CD14-positive monocyte (primary cell): Measurements from ENCODE around the gene MOB3B. TPM values are rescaled to one million over a fixed set of nuclear protein-coding genes. Genes with fewer than 3 reads are reported as not detected.

ENCODE experiments used
- DNase-seq, 3 donors: peaks; one replicate each; pipeline ENCODE4 v3.0.0-alpha.2; 2011 to 2022
- H2AFZ ChIP-seq: 2 replicates; pipeline ENCODE4 v1.6.0; 2012; ENCODE audit warnings: mild to moderate bottlenecking, low read depth, low read length, inconsistent platforms; ENCODE audit not compliant: insufficient read depth, poor library complexity, severe bottlenecking
- H3K27ac ChIP-seq, 2 donors: 1 replicate in 1 of 2; 2 replicates in 1 of 2; pipeline ENCODE4 v1.5.1; 2012 to 2013; ENCODE audit warnings: low read length in 2 of 2, control low read depth in 1 of 2, inconsistent platforms in 1 of 2, low read depth in 1 of 2, mild to moderate bottlenecking in 1 of 2
- H3K27me3 ChIP-seq, 2 donors: one replicate each; pipeline versions ENCODE4 v1.6.0 to v1.6.1; 2011 to 2013; ENCODE audit warnings: low read length in 2 of 2; ENCODE audit not compliant: control insufficient read depth in 2 of 2, insufficient read depth in 2 of 2
- H3K36me3 ChIP-seq, 2 donors: replicated peaks in 1 of 2; 1 replicate in 1 of 2; 2 replicates in 1 of 2; pipeline versions ENCODE4 v1.5.1 to v1.6.1; 2012 to 2013; ENCODE audit warnings: low read length in 2 of 2, control low read depth in 1 of 2, inconsistent platforms in 1 of 2, mild to moderate bottlenecking in 1 of 2; ENCODE audit not compliant: insufficient read depth in 2 of 2, control insufficient read depth in 1 of 2
- H3K4me1 ChIP-seq, 2 donors: 1 replicate in 1 of 2; 2 replicates in 1 of 2; pipeline versions ENCODE4 v1.5.1 to v1.6.1; 2012 to 2013; ENCODE audit warnings: low read length in 2 of 2, control low read depth in 1 of 2, inconsistent platforms in 1 of 2, mild to moderate bottlenecking in 1 of 2, moderate library complexity in 1 of 2; ENCODE audit not compliant: insufficient read depth in 2 of 2, control insufficient read depth in 1 of 2
- H3K4me2 ChIP-seq: replicated peaks from 2 replicates; pipeline ENCODE3; 2012; ENCODE audit warnings: low read length, moderate library complexity, mild to moderate bottlenecking; ENCODE audit not compliant: poor library complexity, severe bottlenecking; ENCODE audit errors: extremely low read depth
- H3K4me3 ChIP-seq, 3 experiments: fragments of 200-600 bp in 1 of 3; sonication (generic) in 1 of 3; replicated peaks in 1 of 3; 1 replicate in 2 of 3; 2 replicates in 1 of 3; pipeline ENCODE4 v1.5.1; 2011 to 2013; ENCODE audit warnings: low read length in 3 of 3, mild to moderate bottlenecking in 3 of 3, control low read depth in 2 of 3, low read depth in 2 of 3, inconsistent platforms in 1 of 3, moderate library complexity in 1 of 3
- H3K79me2 ChIP-seq: 2 replicates; pipeline ENCODE4 v1.6.0; 2012; ENCODE audit warnings: mild to moderate bottlenecking, control low read depth, inconsistent platforms, low read length, moderate library complexity; ENCODE audit not compliant: insufficient read depth
- H3K9ac ChIP-seq: 2 replicates; pipeline ENCODE4 v1.6.0; 2017; ENCODE audit warnings: low read length, mild to moderate bottlenecking; ENCODE audit not compliant: insufficient read depth, poor library complexity, severe bottlenecking
- H3K9me3 ChIP-seq, 2 donors: replicated peaks in 1 of 2; 1 replicate in 1 of 2; 2 replicates in 1 of 2; pipeline versions ENCODE4 v1.5.1 to v1.6.1; 2012 to 2013; ENCODE audit warnings: low read length in 2 of 2, control low read depth in 1 of 2; ENCODE audit not compliant: control insufficient read depth in 1 of 2, insufficient read depth in 1 of 2
- H4K20me1 ChIP-seq: 2 replicates; pipeline ENCODE4 v1.6.0; 2012; ENCODE audit warnings: mild to moderate bottlenecking, low read length, control low read depth, moderate library complexity; ENCODE audit not compliant: insufficient read depth
- H3K27ac Mint-ChIP-seq, 7 donors: one replicate each; pipeline ENCODE4 v1.8.0; 2020; ENCODE audit warnings: mild to moderate bottlenecking in 7 of 7, mixed read lengths in 7 of 7, moderate library complexity in 6 of 7, inconsistent platforms in 2 of 7
- H3K27me3 Mint-ChIP-seq, 3 donors: one replicate each; pipeline ENCODE4 v1.8.0; 2021 to 2022; ENCODE audit warnings: low read depth in 3 of 3, mild to moderate bottlenecking in 3 of 3, mixed read lengths in 3 of 3, moderate library complexity in 3 of 3, inconsistent platforms in 1 of 3
- H3K36me3 Mint-ChIP-seq, 2 donors: one replicate each; pipeline ENCODE4 v1.8.0; 2020; ENCODE audit warnings: mixed read lengths in 2 of 2, inconsistent platforms in 1 of 2, mild to moderate bottlenecking in 1 of 2
- H3K4me1 Mint-ChIP-seq: one replicate; pipeline ENCODE4 v1.8.0; 2020; ENCODE audit warnings: mild to moderate bottlenecking, mixed read lengths
- H3K4me3 Mint-ChIP-seq, 2 donors: one replicate each; pipeline ENCODE4 v1.8.0; 2020; ENCODE audit warnings: mild to moderate bottlenecking in 2 of 2, mixed read lengths in 2 of 2, moderate library complexity in 1 of 2
- H3K9me3 Mint-ChIP-seq, 7 donors: one replicate each; pipeline ENCODE4 v1.8.0; 2020 to 2022; ENCODE audit warnings: mixed read lengths in 7 of 7, mild to moderate bottlenecking in 6 of 7, moderate library complexity in 6 of 7, inconsistent platforms in 2 of 7
- CTCF ChIP-seq: fragments of 200-600 bp; IDR thresholded peaks from one replicate; pipeline ENCODE4 v1.8.0; 2022; ENCODE audit warnings: antibody characterized with exemption, mild to moderate bottlenecking
- WGBS: methylation state at CpG from one replicate; pipeline ENCODE4 v1.1.5; 2013; ENCODE audit warnings: missing lambda C conversion rate; ENCODE audit not compliant: insufficient coverage; 5-methylcytosine and 5-hydroxymethylcytosine counted together
- intact Hi-C, 2 donors: fragments of 100-400 bp; cut with micrococcal nuclease; formaldehyde crosslinking; loops; one replicate each; pipeline versions ENCODE4 v1.15.0 to v1.15.1; 2023
- polyA plus RNA-seq, 3 donors: library from polyadenylated mRNA; depleted of rRNA in 1 of 3; unstranded in 2 of 3; stranded (reverse) in 1 of 3; fragments of 300-500 nt in 2 of 3; fragments of >200 nt in 1 of 3; fragmentation: Illumina TruSeq in 2 of 3; gene quantifications; 1 replicate in 2 of 3; 2 replicates in 1 of 3; pipeline ENCODE4 v1.2.3, GENCODE V29; 2012 to 2021

MOB3B gene
- polyA plus RNA-seq, 3 donors = 1.2 to 2.2 (median 1.4) TPM

- H4K20me1 ChIP-seq = peaks cover 51% of the 10 kb centered on the region
- H3K4me2 ChIP-seq = no peak overlapping the region
- no peak for DNase-seq
These were observed 8.6 kb downstream of the MOB3B start for GRCh38 chr9:27520986-27521385.

More at GRCh38 chr9:27520986-27521385, 8.6 kb downstream of the MOB3B start:
- Histone ChIP-seq H3K27ac (no peak overlapping the region), H2AFZ (no peak overlapping the region), H3K9me3 (no peaks in the 10 kb centered on the region), H3K27me3 (no peaks in the 10 kb centered on the region), H3K4me3 (no peak overlapping the region), H3K79me2 (no peaks in the 10 kb centered on the region), H3K9ac (no peak overlapping the region), H3K4me1 (no peaks in the 10 kb centered on the region), H3K36me3 (peaks cover 3 to 79% of the 10 kb centered on the region in 2 donors)
- H3K27ac Mint-ChIP-seq = peak overlapping the region in 1 of 7 donors; percentile 43
- intact Hi-C loops = loop anchor here in 1 of 2 donors (10.0 kb wide), 1 partner anchor 56 kb away; no protein-coding TSS in a partner anchor
- peaks cover 0 to 4% (median 1%) of the 10 kb centered on the region in 3 donors for H3K27me3 Mint-ChIP-seq
- TF ChIP-seq CTCF = no peak
- no CpG with 5 or more reads among the region's 4 CpGs for WGBS
- peaks cover 64 to 76% of the 10 kb centered on the region in 2 donors for H3K36me3 Mint-ChIP-seq
- H3K4me3 Mint-ChIP-seq = no peak overlapping the region
- no peaks in the 10 kb centered on the region for H3K4me1 Mint-ChIP-seq
- H3K9me3 Mint-ChIP-seq = no peaks in the 10 kb centered on the region
